AG08395 (cell line): Measurements from ENCODE around the gene GLYAT.
"Not testable (repeated sequence)": the region's sequence is repeated elsewhere in the genome, so short reads cannot be mapped to it uniquely, and the experiment has no call there.

ENCODE experiments used
- DNase-seq: peaks from one replicate; pipeline ENCODE4 v3.0.0; 2012; ENCODE audit warnings: mixed read lengths, low spot score

GLYAT gene

DNA sequence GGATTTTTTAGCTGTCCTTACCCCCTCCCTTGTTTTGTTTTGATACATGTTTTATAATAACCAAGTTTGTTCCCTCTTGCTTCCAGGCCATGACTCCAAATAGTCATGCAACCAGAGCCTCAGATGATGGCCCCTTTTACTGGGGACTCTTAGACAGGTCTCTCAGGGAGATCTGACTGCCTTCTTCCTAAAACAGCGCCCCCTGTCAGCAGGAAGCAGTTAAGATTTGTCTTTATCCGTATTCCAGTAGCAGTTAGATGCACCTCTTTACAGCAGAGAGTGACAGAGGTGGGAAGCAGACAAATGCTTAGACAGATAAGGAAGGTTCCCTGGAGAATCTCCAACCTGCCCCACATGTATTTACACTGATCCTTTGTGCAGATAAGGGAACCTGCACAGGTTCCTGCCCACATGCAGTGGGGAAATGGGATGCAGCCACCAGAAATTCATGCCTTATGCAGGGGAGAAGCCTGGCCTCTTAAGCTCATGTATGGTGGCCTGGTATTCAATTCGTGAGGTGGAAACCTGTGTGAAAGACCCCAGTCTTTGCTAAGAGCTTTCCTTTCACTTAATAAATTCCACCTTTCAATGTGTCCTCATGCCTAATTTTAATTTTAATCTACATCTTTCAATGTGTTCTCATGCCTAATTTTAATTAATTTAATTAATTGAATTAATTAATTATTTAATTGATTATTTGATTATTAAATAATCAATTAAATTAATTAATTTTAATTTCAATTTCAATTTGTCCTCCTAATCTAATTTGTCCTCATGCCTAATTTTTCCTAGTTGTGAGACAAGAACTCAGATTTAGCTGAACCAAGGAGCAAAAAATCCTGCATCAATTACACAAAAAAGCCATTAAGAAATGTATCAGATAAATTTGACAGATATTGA is 11.5 kb upstream of the GLYAT start:
- DNase-seq = no peak

DNA sequence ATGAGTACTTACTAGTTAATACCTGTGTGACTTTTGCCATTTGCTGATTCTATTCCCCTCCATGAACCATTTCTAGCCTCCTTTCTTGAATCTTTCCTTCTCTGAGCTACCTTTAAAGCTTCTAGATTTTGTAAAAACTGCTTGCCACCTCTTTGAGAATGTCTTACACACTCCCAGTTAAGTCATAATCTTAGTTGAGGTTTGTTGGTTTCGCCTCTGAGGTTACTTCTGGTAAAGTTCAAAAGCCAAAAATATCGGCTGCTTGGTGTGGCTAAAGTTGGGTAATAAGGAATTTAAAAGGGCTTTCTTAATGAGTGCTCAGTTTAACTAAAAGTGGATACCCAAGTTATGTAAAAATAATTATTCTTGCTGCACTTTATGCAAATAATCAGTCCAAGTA is 10.4 kb upstream of the GLYAT start:
- no peak for DNase-seq

DNA sequence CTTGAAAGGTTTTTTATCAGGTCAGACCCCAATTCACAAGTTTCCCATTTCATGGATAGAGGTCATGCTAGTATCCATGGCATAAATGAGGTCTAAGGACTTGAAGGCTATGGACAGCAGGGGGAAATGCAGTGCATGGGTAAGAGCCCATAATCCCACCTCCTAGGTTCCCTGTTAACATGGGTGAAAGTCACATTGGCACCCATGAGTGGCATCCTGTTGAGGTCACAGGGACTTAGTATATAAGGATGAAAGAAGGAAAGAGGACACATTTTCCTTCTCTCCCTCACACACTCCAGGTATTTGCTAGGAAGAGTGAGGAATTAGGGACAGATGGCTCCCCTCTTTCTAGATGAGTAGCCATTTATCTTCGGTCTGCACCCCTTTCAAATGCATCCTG is 9.4 kb upstream of the GLYAT start:
- DNase-seq = no peak

DNA sequence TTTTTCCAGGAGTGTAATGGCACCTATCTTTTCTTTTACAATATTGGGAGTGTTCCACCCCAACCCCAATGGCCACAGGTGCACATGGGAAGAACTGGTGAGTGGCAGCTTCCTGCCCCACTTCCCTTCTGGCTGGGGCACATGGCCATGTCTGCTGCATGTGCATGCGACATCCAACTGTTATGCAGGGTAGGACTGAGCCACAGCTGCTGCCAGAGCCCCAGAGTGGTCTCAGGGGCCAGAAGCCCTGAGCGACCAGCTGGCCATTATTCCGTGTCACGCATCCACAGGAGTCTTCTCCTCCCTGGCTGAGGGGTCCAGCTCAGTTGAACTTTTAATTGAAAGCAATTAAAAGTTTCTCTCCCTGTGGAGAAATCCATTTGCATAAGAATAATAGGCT is 8.7 kb upstream of the GLYAT start:
- DNase-seq = no peak

DNA sequence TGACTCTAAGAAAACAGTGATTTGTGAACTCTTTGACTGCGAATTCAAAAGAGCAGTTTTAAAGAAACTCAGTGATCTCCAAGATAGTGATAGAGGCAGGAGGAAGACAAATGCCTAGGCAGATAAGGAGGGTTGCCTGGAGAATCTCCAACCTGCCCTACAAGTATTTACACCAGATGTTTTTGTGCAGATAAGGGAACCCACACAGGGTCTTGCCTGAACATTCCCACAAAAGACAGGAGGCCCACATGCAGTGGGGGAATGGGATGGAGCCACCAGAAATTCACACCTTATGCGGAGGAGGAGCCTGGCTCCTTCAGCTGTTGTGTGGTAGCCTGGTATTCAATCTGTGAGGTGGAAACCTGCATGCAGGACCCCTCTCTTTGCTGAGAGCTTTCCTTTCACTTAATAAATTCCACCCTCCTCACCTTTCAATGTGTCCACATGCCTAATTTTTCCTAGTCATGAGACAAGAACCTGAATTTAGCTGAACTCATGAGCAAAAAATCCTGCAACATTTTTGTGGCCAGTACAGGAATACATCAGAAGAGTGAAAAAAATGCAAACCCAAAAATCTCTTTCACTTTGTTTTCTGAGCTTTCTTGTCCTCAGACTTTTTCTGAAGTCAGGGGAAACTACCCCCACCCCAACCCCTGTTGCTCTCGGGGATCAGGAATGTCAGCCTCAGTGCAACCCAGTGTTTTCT is 8.1 kb upstream of the GLYAT start:
- peak; percentile 11 for DNase-seq

DNA sequence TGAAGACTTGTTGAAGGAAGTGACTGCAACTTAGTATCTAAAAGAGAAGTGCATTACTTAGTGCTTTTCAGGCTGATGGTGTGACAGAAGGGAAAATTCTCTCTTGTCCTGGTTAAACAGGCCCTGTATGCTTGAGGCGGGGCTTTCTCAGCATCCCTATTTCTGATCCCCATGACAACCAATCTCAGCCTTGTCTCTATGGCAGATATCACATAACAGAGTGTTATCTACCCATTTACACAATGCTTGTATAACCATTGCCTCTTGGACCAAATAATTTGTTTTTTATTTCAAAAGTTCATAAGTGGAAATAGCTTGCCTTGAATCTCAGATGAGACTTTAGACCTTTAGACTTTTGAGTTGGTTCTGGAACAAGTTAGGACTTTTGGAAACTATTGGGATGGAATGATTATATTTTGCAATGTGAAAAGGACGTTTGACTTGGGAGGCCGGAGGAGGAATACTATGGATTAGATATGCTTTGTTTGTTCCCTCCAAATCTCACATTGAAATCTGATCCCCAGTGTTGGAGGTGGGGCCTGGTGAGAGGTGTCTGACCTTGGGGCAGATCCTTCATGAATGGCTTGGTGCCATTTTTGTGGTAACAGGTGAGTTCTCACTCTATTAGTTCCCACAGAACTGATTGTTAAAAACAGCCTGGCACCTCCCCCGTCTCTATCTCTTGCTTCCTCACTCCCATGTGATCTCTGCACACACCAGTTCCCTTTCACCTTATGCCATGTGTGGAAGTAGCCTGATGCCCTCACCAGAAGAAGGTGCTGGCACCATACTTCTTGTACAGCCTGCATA is 3.1 kb upstream of the GLYAT start:
- DNase-seq = no peak

DNA sequence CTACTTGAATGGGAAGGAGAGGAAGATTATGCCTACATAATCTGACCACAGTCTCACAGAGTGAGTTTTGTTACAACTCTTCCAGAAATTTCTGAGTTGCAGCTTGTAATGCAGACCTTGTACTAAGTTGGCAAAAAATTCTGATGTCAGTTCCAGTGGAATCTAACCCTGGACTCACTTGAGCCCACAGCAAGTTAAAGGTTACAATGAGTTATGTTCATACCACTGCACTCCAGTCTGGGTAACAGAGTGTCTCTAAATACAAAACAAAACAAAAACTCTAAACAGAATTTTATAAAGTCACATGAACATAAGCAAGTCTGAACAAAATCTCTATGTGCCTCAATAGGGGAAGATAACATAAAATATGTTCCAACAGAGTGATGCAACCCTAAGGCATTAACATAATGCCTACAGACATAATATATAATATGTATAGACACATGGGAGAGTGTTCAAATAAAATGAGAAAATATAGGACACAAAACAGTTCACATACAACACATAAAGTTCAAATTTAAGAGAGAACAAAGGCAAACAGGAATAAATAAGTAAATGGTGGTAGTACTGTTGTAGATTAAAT is 1.1 kb downstream of the GLYAT start:
- no peak for DNase-seq

- no peak for DNase-seq
These were observed 4.3 kb downstream of the GLYAT start for GRCh38 chr11:58727415-58727797.

DNA sequence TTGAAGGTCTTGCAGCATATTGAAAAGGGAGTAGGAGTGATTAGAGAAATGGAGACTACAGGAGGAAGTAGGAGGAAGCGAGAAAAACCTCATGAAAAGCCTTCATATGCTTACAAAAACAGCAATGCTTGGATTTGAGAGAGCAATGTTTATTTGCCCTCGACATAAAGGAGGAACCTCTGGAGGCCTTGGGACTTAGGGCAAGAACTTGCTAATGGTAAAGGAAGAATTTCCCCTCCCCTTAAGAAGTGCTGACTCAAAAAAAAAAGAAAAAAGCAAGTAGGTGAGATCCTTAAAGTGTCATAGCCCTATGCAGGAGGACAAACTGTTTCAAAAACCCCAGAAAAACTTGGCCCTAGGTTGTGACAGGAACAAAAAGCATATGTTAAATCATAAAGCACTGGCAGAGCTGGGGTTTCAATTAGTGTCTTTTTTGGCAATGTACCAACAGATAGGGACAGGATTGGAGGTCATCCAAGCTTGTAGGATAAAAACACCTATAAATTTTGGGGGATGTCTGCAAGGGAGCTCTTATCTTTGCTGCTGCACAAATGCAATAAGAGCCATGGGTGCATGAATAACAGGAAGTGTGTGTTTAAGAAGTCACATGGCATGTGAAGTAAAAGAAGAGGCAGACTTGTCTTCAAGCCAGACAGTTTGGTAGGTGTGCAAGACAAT is 4.9 kb downstream of the GLYAT start:
- no peak for DNase-seq

GRCh38 chr11:58719406-58720117 is 12.2 kb downstream of the GLYAT start:
- DNase-seq = no peak

- DNase-seq = no peak
These were observed 19.2 kb downstream of the GLYAT start for GRCh38 chr11:58712531-58712930.

DNA sequence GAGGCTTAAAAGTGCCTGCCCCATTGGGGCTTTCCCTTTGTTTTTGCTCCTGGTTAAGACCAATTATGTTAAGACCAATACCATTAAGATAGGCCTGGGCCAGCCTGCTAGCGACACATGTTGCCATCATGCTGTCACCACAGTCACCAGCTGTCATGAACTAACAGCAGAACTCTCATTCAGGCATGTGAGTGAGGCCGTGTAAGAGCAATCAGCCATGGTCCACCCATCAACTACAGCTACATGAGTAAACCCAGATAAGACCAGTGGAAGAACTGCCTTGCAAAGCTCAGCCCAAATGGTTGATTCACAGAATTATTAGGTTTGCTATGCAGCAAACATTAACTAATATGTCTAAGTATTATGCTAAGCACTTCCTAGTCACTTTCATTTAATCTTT is 19.9 kb downstream of the GLYAT start:
- DNase-seq = no peak

DNA sequence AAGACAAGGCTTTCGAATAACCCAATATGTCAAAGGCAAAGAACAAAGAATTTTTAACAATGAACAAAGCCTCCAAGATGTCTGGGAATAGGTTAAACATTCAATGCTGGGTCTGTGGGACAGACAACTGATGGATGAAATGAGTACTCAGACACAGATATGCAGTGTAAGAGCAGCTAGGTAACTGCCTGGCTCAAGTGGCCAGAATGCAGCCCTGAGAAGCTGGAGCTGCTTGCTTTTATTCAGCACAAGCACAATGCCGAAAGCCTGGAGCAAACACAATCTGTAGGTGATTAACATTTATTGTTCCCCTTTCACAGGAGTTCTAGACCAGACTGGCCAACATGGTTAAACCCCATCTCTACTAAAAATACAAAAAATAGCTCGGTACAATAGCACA is 24.0 kb downstream of the GLYAT start:
- no peak for DNase-seq

DNA sequence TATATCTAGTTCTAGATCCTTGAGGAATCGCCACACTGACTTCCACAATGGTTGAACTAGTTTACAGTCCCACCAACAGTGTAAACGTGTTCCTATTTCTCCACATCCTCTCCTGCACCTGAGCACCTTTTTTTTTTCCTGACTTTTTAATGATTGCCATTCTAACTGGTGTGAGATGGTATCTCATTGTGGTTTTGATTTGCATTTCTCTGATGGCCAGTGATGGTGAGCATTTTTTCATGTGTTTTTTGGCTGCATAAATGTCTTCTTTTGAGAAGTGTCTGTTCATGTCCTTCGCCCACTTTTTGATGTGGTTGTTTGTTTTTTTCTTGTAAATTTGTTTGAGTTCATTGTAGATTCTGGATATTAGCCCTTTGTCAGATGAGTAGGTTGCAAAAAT is 34.9 kb downstream of the GLYAT start:
- DNase-seq = not testable (repeated sequence)

DNA sequence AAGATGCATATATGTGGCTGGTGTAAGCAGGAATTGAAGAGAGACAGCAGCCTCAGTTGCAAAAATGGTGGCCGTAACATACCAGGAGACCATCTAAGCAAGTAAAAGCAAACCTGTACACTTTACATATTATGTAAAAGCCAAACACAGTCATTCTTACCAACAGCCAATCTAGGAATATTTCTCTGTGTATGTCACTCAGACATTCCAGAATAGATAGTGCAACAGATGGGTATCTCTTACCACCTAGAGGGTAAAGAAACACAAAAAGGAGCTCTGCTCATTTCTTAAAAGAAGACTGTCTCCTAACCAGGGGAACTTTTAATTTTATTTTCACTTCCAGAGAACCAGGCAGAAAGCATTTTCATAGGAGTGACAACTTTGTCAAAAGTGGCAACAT is 38.7 kb downstream of the GLYAT start:
- DNase-seq = no peak

DNA sequence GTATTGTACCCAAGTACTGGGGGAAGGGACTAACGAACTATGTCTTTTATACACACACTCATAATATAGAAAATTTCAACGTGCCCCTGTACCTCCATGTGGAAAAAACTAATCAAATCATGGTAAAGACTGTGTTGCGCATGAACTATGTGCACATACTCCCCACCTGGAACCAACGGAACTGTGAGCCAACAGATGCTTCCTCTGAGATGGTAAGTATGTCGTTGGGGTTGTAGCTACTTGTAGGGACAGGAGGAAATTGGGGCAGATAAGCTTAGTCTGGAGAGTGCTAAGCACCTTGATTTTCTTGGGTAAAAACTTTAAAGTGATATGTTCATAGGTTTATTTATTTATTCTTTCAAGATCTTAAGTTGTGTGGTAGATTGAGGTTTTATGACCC is 40.1 kb downstream of the GLYAT start:
- no peak for DNase-seq

GRCh38 chr11:58688789-58689503 is 42.8 kb downstream of the GLYAT start:
- DNase-seq = no peak

- DNase-seq = no peak
These were observed 45.6 kb downstream of the GLYAT start for GRCh38 chr11:58685973-58686722.

- not testable (repeated sequence) for DNase-seq
These were observed 49.1 kb downstream of the GLYAT start for GRCh38 chr11:58682660-58683059.

GRCh38 chr11:58677536-58677935 is 54.2 kb downstream of the GLYAT start:
- DNase-seq = not testable (repeated sequence)
